Lung (tissue), 12 donors: ENCODE results near the gene PCSK6. TPM values are rescaled to one million over a fixed set of nuclear protein-coding genes. Genes with fewer than 3 reads are reported as not detected.

Source experiments
- ATAC-seq: fragments of 200-7000 bp; cut with Tn5 transposase; one replicate; pipeline ENCODE4 v1.9.1; 2020; ENCODE audit warnings: moderate number of reproducible peaks; ENCODE audit not compliant: insufficient read depth, low FRiP score
- DNase-seq, 3 donors: peaks; one replicate each; pipeline ENCODE4 v3.0.0-alpha.2; 2013 to 2017
- H3K27ac ChIP-seq, 2 donors: one replicate each; pipeline ENCODE4 v1.5.1; 2013; ENCODE audit warnings: mild to moderate bottlenecking in 2 of 2, moderate library complexity in 2 of 2, control low read depth in 1 of 2, inconsistent platforms in 1 of 2, low read depth in 1 of 2, low read length in 1 of 2
- H3K27me3 ChIP-seq, 3 donors: one replicate each; pipeline ENCODE4 v1.5.1; 2013; ENCODE audit warnings: low read length in 2 of 3; ENCODE audit not compliant: control insufficient read depth in 3 of 3, insufficient read depth in 3 of 3
- H3K36me3 ChIP-seq, 4 donors: one replicate each; pipeline ENCODE4 v1.5.1; 2013; ENCODE audit warnings: low read length in 4 of 4, mild to moderate bottlenecking in 1 of 4, moderate library complexity in 1 of 4; ENCODE audit not compliant: control insufficient read depth in 4 of 4, insufficient read depth in 4 of 4
- H3K4me1 ChIP-seq, 5 donors: one replicate each; pipeline ENCODE4 v1.5.1; 2013; ENCODE audit warnings: low read length in 5 of 5, mild to moderate bottlenecking in 2 of 5, moderate library complexity in 1 of 5; ENCODE audit not compliant: control insufficient read depth in 5 of 5, insufficient read depth in 5 of 5
- H3K4me3 ChIP-seq: one replicate; pipeline ENCODE4 v1.5.1; 2013; ENCODE audit warnings: mild to moderate bottlenecking, control low read depth, moderate library complexity
- H3K9ac ChIP-seq, 2 donors: one replicate each; pipeline ENCODE4 v1.5.1; 2013; ENCODE audit warnings: low read length in 2 of 2, control low read depth in 1 of 2; ENCODE audit not compliant: insufficient read depth in 1 of 2
- H3K9me3 ChIP-seq, 4 donors: one replicate each; pipeline ENCODE4 v1.5.1; 2013; ENCODE audit warnings: low read length in 3 of 4, mild to moderate bottlenecking in 1 of 4, moderate library complexity in 1 of 4; ENCODE audit not compliant: control insufficient read depth in 4 of 4, insufficient read depth in 3 of 4
- CTCF ChIP-seq: IDR thresholded peaks from 2 replicates; pipeline ENCODE4 v1.5.1; 2012; ENCODE audit warnings: mild to moderate bottlenecking; ENCODE audit errors: control extremely low read depth, extremely low read depth
- WGBS, 2 donors: extraction: QIAGEN DNeasy Blood & Tissue Kit; methylation state at CpG; one replicate each; pipeline ENCODE4 v1.1.7; 2013; 5-methylcytosine and 5-hydroxymethylcytosine counted together
- polyA plus RNA-seq, 2 donors: library from polyadenylated mRNA; stranded (reverse); fragments of 200-250 nt; gene quantifications; one replicate each; pipeline ENCODE4 v1.2.1, GENCODE V29; 2013
- total RNA-seq, 2 donors: library from RNA; depleted of rRNA in 1 of 2; stranded (reverse); fragments of >200 nt in 1 of 2; gene quantifications; one replicate each; pipeline ENCODE4 v1.2.1, GENCODE V29; 2014 to 2021
- donor health status: control.
- donor health status: control.
- donor health status: Bipolar disorder and iron deficiency.
- donor health status: healthy.
- donor health status: DM: yes; HTN: yes; CAD: no.

Gene PCSK6
- total and polyA plus RNA-seq, 4 donors = 4.6 to 41.0 (median 8.4) TPM

GRCh38 chr15:101381671-101382212 lies 107.8 kb downstream of the PCSK6 start:
- TF ChIP-seq CTCF = no peak
- no peak for DNase-seq
- H3K27ac ChIP-seq = no peak overlapping the region
- no peaks in the 10 kb centered on the region for H3K4me1 ChIP-seq
- no peak overlapping the region for H3K9ac ChIP-seq
- no peaks in the 10 kb centered on the region for H3K36me3 ChIP-seq
- 73 to 78% methylated on average over 14 of the region's 14 CpGs for WGBS, 2 donors
- no peak for ATAC-seq
- no peak overlapping the region for H3K4me3 ChIP-seq
- H3K9me3 ChIP-seq = no peaks in the 10 kb centered on the region
- no peaks in the 10 kb centered on the region for H3K27me3 ChIP-seq

- no peak overlapping the region for H3K9ac ChIP-seq
- no peaks in the 10 kb centered on the region for H3K36me3 ChIP-seq
- WGBS, 2 donors = 89 to 93% methylated on average over 15 of the region's 15 CpGs
- DNase-seq (no peak), ATAC-seq (no peak)
- no peak overlapping the region for H3K27ac ChIP-seq
- no peaks in the 10 kb centered on the region for H3K4me1 ChIP-seq
- H3K9me3 ChIP-seq = no peaks in the 10 kb centered on the region
- TF ChIP-seq CTCF = no peak
- H3K4me3 ChIP-seq = no peak overlapping the region
- no peaks in the 10 kb centered on the region for H3K27me3 ChIP-seq
Observed at GRCh38 chr15:101380146-101380545, 109.4 kb downstream of the PCSK6 start.

- WGBS, 2 donors = 88% methylated on average over 15 of the region's 15 CpGs
- H3K4me1 ChIP-seq = no peaks in the 10 kb centered on the region
- H3K27ac ChIP-seq = no peak overlapping the region
- no peak for DNase-seq
- no peaks in the 10 kb centered on the region for H3K36me3 ChIP-seq
- H3K9me3 ChIP-seq = no peaks in the 10 kb centered on the region
- H3K4me3 ChIP-seq = no peak overlapping the region
- no peak for TF ChIP-seq CTCF
- ATAC-seq = no peak
- no peaks in the 10 kb centered on the region for H3K27me3 ChIP-seq
- H3K9ac ChIP-seq = no peak overlapping the region
Observed at GRCh38 chr15:101379647-101380046, 109.9 kb downstream of the PCSK6 start.

- no peak for DNase-seq
- Histone ChIP-seq H3K36me3 (no peaks in the 10 kb centered on the region), H3K27ac (no peak overlapping the region), H3K9ac (no peak overlapping the region), H3K27me3 (no peaks in the 10 kb centered on the region), H3K4me3 (no peak overlapping the region), H3K4me1 (no peaks in the 10 kb centered on the region), H3K9me3 (no peaks in the 10 kb centered on the region)
- ATAC-seq = no peak
- WGBS, 2 donors = 90 to 96% methylated on average over 13 of the region's 13 CpGs
- TF ChIP-seq CTCF = no peak
Observed at GRCh38 chr15:101378879-101379278, 110.6 kb downstream of the PCSK6 start.
